22Rv1 (cell line): Measurements from ENCODE around the gene CYP4Z1.

Experiments
- ZFX ChIP-seq: fragments of 450-650 bp; IDR thresholded peaks from 2 replicates; pipeline ENCODE4 v1.6.1; 2017; ENCODE audit warnings: antibody characterized with exemption, borderline replicate concordance
- TF ChIP-seq, protein P1 (sequence below): fragments of 450-650 bp; IDR thresholded peaks from 2 replicates; pipeline ENCODE4 v1.5.1; 2017; ENCODE audit warnings: mild to moderate bottlenecking

DNA sequence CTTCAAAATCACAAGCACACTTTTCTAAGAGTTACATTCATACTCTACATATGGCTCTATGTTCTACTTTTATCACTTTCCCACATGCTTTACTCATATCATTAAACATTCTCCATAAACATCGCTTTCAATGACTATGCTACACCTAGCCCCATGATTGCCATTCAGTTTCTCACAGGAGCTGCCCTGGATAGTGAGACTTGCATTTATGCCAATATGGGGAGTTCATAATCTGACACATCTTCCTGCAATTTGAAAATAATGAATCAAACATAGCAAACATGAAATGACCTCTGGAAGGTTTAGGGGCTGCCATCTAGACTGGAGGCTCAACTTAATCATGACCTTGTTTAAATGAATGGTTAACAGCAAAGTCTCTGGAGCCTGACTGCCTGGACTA is 61.2 kb downstream of the CYP4Z1 start:
- TF ChIP-seq, protein P1, sequence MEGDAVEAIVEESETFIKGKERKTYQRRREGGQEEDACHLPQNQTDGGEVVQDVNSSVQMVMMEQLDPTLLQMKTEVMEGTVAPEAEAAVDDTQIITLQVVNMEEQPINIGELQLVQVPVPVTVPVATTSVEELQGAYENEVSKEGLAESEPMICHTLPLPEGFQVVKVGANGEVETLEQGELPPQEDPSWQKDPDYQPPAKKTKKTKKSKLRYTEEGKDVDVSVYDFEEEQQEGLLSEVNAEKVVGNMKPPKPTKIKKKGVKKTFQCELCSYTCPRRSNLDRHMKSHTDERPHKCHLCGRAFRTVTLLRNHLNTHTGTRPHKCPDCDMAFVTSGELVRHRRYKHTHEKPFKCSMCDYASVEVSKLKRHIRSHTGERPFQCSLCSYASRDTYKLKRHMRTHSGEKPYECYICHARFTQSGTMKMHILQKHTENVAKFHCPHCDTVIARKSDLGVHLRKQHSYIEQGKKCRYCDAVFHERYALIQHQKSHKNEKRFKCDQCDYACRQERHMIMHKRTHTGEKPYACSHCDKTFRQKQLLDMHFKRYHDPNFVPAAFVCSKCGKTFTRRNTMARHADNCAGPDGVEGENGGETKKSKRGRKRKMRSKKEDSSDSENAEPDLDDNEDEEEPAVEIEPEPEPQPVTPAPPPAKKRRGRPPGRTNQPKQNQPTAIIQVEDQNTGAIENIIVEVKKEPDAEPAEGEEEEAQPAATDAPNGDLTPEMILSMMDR, result no peak
- TF ChIP-seq ZFX, result no peak
